H1 (cell line): ENCODE results near the gene SYK. TPM values are rescaled to one million over a fixed set of nuclear protein-coding genes. Genes with fewer than 3 reads are reported as not detected.

Experiments used
- CTCF ChIA-PET: fragments of 300-600 bp; sonication (Branson Sonifier 250); formaldehyde crosslinking; loops from one replicate; lab custom pipeline; 2021; ENCODE audit not compliant: partially characterized antibody; lab: Charles Lee
- POLR2A ChIA-PET: fragments of 300-600 bp; sonication (Branson Sonifier 250); formaldehyde crosslinking; loops from one replicate; lab custom pipeline; 2021; ENCODE audit warnings: inconsistent platforms; ENCODE audit not compliant: partially characterized antibody; lab: Charles Lee
- DNase-seq, 2 experiments: peaks; one replicate each; pipeline versions ENCODE4 v3.0.0 to v3.0.0-alpha.2; 2010 to 2022; ENCODE audit warnings: low spot score in 2 of 2, low read depth in 1 of 2, mixed read lengths in 1 of 2
- FAIRE-seq: peaks from 2 replicates; lab custom pipeline; 2011; peaks lifted over from hg19 to GRCh38; lab: Jason Lieb, UNC
- H2AFZ ChIP-seq: 2 replicates; pipeline ENCODE4 v1.8.1; 2012; ENCODE audit warnings: low read length, inconsistent platforms
- H2AK5ac ChIP-seq: 2 replicates; pipeline ENCODE4 v1.6.1; 2013; ENCODE audit warnings: low read depth, low read length
- H2BK120ac ChIP-seq: replicated peaks from 2 replicates; pipeline ENCODE3; 2013; ENCODE audit warnings: low read depth, low read length, inconsistent platforms
- H2BK12ac ChIP-seq: 2 replicates; pipeline ENCODE4 v1.6.1; 2013; ENCODE audit warnings: low read depth, low read length
- H2BK15ac ChIP-seq: 2 replicates; pipeline ENCODE4 v1.6.1; 2013; ENCODE audit warnings: low read length
- H2BK20ac ChIP-seq: 2 replicates; pipeline ENCODE4 v1.6.1; 2013; ENCODE audit warnings: low read length
- H2BK5ac ChIP-seq: 2 replicates; pipeline ENCODE4 v1.6.1; 2013; ENCODE audit warnings: low read depth, low read length
- H3K14ac ChIP-seq: 2 replicates; pipeline ENCODE4 v1.6.1; 2013; ENCODE audit warnings: inconsistent platforms; ENCODE audit not compliant: insufficient read length
- H3K18ac ChIP-seq: 2 replicates; pipeline ENCODE4 v1.6.1; 2013; ENCODE audit warnings: low read length; ENCODE audit errors: extremely low read depth
- H3K23ac ChIP-seq: 2 replicates; pipeline ENCODE4 v1.6.1; 2013; ENCODE audit warnings: inconsistent platforms; ENCODE audit not compliant: insufficient read length
- H3K23me2 ChIP-seq: 2 replicates; pipeline ENCODE4 v1.6.1; 2013; ENCODE audit warnings: low read depth, low read length
- H3K27ac ChIP-seq: 2 replicates; pipeline ENCODE4 v1.6.1; 2011; ENCODE audit warnings: low read depth, low read length, inconsistent platforms
- H3K27me3 ChIP-seq, 4 experiments: replicated peaks in 1 of 4; 1 replicate in 1 of 4; 2 replicates in 3 of 4; pipeline versions ENCODE4 v1.6.1 to v1.8.1; 2011 to 2013; ENCODE audit warnings: low read length in 3 of 4, mild to moderate bottlenecking in 3 of 4, inconsistent platforms in 2 of 4, mixed read lengths in 2 of 4, moderate library complexity in 1 of 4; ENCODE audit not compliant: control insufficient read depth in 3 of 4, insufficient read depth in 3 of 4; ENCODE audit errors: extremely low read depth in 1 of 4
- H3K36me3 ChIP-seq, 4 experiments: 2 replicates each; pipeline versions ENCODE4 v1.6.1 to v1.8.1; 2011 to 2013; ENCODE audit warnings: mild to moderate bottlenecking in 4 of 4, low read length in 3 of 4, moderate library complexity in 2 of 4, control low read depth in 1 of 4, inconsistent platforms in 1 of 4; ENCODE audit not compliant: insufficient read depth in 4 of 4, control insufficient read depth in 2 of 4
- H3K4ac ChIP-seq: replicated peaks from 2 replicates; pipeline ENCODE3; 2013; ENCODE audit warnings: low read length, low read depth, mixed read lengths, inconsistent platforms; ENCODE audit not compliant: insufficient read length
- H3K4me1 ChIP-seq, 4 experiments: replicated peaks in 1 of 4; 1 replicate in 1 of 4; 2 replicates in 3 of 4; pipeline versions ENCODE4 v1.6.1 to v1.8.1; 2011 to 2013; ENCODE audit warnings: low read length in 3 of 4, inconsistent platforms in 2 of 4, mixed read lengths in 1 of 4; ENCODE audit not compliant: insufficient read depth in 4 of 4, control insufficient read depth in 3 of 4
- H3K4me2 ChIP-seq, 2 experiments: 2 replicates each; pipeline versions ENCODE4 v1.6.1 to v1.8.1; 2011 to 2013; ENCODE audit warnings: low read depth in 2 of 2, low read length in 2 of 2, control low read depth in 1 of 2, inconsistent platforms in 1 of 2, mild to moderate bottlenecking in 1 of 2; ENCODE audit not compliant: insufficient read depth in 1 of 2
- H3K4me3 ChIP-seq, 4 experiments: fragments of 200-600, 300-600 bp in 1 of 4; sonication (generic), shearing (Covaris generic), sonication (Bioruptor Twin) in 1 of 4; 2 replicates each; pipeline versions ENCODE4 v1.5.1 to v1.8.1; 2011 to 2016; ENCODE audit warnings: low read length in 4 of 4, low read depth in 3 of 4, control low read depth in 2 of 4, inconsistent platforms in 2 of 4, mild to moderate bottlenecking in 2 of 4, mixed read lengths in 1 of 4, moderate library complexity in 1 of 4; ENCODE audit not compliant: insufficient read depth in 2 of 4; ENCODE audit errors: extremely low read depth in 1 of 4
- H3K56ac ChIP-seq: replicated peaks from 2 replicates; pipeline ENCODE3; 2013; ENCODE audit warnings: low read depth, mild to moderate bottlenecking, mixed read lengths, low read length, inconsistent platforms; ENCODE audit not compliant: insufficient read length
- H3K79me1 ChIP-seq: 2 replicates; pipeline ENCODE4 v1.6.1; 2013; ENCODE audit warnings: low read depth, low read length, control low read depth
- H3K79me2 ChIP-seq, 2 experiments: 2 replicates each; pipeline versions ENCODE4 v1.6.1 to v1.8.1; 2012 to 2013; ENCODE audit warnings: low read length in 2 of 2, mild to moderate bottlenecking in 2 of 2, inconsistent platforms in 1 of 2; ENCODE audit not compliant: insufficient read depth in 2 of 2, control insufficient read depth in 1 of 2
- H3K9ac ChIP-seq, 4 experiments: replicated peaks in 1 of 4; 1 replicate in 1 of 4; 2 replicates in 3 of 4; pipeline versions ENCODE4 v1.6.1 to v1.8.1; 2011 to 2013; ENCODE audit warnings: low read depth in 3 of 4, low read length in 3 of 4, control low read depth in 2 of 4, mild to moderate bottlenecking in 2 of 4, moderate library complexity in 2 of 4, inconsistent platforms in 1 of 4; ENCODE audit errors: extremely low read depth in 1 of 4
- H3K9me3 ChIP-seq, 2 experiments: 2 replicates each; pipeline versions ENCODE4 v1.6.1 to v1.8.1; 2012 to 2013; ENCODE audit warnings: mild to moderate bottlenecking in 2 of 2, moderate library complexity in 2 of 2, control low read depth in 1 of 2, inconsistent platforms in 1 of 2, low read depth in 1 of 2, low read length in 1 of 2, mixed read lengths in 1 of 2; ENCODE audit not compliant: insufficient read depth in 2 of 2
- H4K20me1 ChIP-seq, 2 experiments: replicated peaks in 1 of 2; 2 replicates each; pipeline versions ENCODE3 to v1.8.1; 2011 to 2013; ENCODE audit warnings: inconsistent platforms in 2 of 2, low read length in 2 of 2, mild to moderate bottlenecking in 1 of 2; ENCODE audit not compliant: insufficient read depth in 2 of 2, control insufficient read depth in 1 of 2
- H4K5ac ChIP-seq: 2 replicates; pipeline ENCODE4 v1.6.1; 2013; ENCODE audit warnings: low read length, low read depth, mixed read lengths, inconsistent platforms; ENCODE audit not compliant: insufficient read length
- H4K8ac ChIP-seq: 2 replicates; pipeline ENCODE4 v1.8.0; 2013; ENCODE audit warnings: mild to moderate bottlenecking, moderate library complexity, low read length, inconsistent platforms; ENCODE audit not compliant: insufficient read depth; ENCODE audit errors: extremely low read depth
- H4K91ac ChIP-seq: replicated peaks from 2 replicates; pipeline ENCODE3; 2013; ENCODE audit warnings: low read length, mixed read lengths, inconsistent platforms; ENCODE audit not compliant: insufficient read length
- BACH1 ChIP-seq: IDR thresholded peaks from 2 replicates; pipeline ENCODE4 v1.6.1; 2012; ENCODE audit warnings: low read length, improper control_type of control experiment
- CREB1 ChIP-seq: IDR thresholded peaks from 2 replicates; pipeline ENCODE4 v1.6.1; 2012; ENCODE audit warnings: inconsistent platforms
- HDAC2 ChIP-seq, 2 experiments: fragments of 300-600 bp in 1 of 2; sonication (generic) in 1 of 2; IDR thresholded peaks; 2 replicates each; pipeline ENCODE4 v1.6.1; 2011 to 2012; ENCODE audit warnings: low read depth in 2 of 2, low read length in 2 of 2, mild to moderate bottlenecking in 2 of 2, moderate library complexity in 2 of 2, borderline replicate concordance in 1 of 2, inconsistent platforms in 1 of 2
- KDM5A ChIP-seq: fragments of 200-600 bp; IDR thresholded peaks from 2 replicates; pipeline ENCODE4 v1.7.1; 2012; ENCODE audit warnings: mild to moderate bottlenecking, low read length, inconsistent platforms, mixed read lengths
- POU5F1 ChIP-seq: IDR thresholded peaks from 2 replicates; pipeline ENCODE4 v1.6.1; 2011; ENCODE audit warnings: low read depth, mild to moderate bottlenecking, low read length, moderate library complexity
- RAD21 ChIP-seq, 2 experiments: IDR thresholded peaks in 1 of 2; conservative IDR thresholded peaks in 1 of 2; 2 replicates each; pipeline ENCODE4 v1.6.1; 2011; ENCODE audit warnings: low read depth in 2 of 2, low read length in 2 of 2, improper control_type of control experiment in 1 of 2, inconsistent platforms in 1 of 2, mild to moderate bottlenecking in 1 of 2, moderate library complexity in 1 of 2
- RNF2 ChIP-seq: fragments of 200-900, 300-1000 bp; sonication (generic); IDR thresholded peaks from 2 replicates; pipeline ENCODE4 v1.7.1; 2016; ENCODE audit warnings: borderline replicate concordance, low read depth, mild to moderate bottlenecking, antibody characterized with exemption, low read length; ENCODE audit not compliant: poor library complexity, severe bottlenecking; ENCODE audit errors: missing control alignments
- SAP30 ChIP-seq: fragments of 300-600 bp; sonication (generic); IDR thresholded peaks from 2 replicates; pipeline ENCODE4 v1.7.1; 2012; ENCODE audit warnings: low read length, moderate library complexity, mild to moderate bottlenecking, inconsistent platforms; ENCODE audit not compliant: insufficient read depth, insufficient replicate concordance
- SIRT6 ChIP-seq: IDR thresholded peaks from one replicate; pipeline ENCODE4 v1.7.1; 2012; ENCODE audit warnings: low read length, inconsistent platforms
- SP1 ChIP-seq: IDR thresholded peaks from 2 replicates; pipeline ENCODE4 v1.6.1; 2011; ENCODE audit warnings: low read depth, low read length
- SRF ChIP-seq: IDR thresholded peaks from 2 replicates; pipeline ENCODE4 v1.6.1; 2011; ENCODE audit warnings: mild to moderate bottlenecking, low read depth, low read length, moderate library complexity
- TAF7 ChIP-seq: optimal IDR thresholded peaks from 2 replicates; pipeline ENCODE3; 2011; ENCODE audit warnings: low read depth, mild to moderate bottlenecking, inconsistent platforms, low read length, moderate library complexity, borderline replicate concordance
- TBP ChIP-seq: IDR thresholded peaks from 2 replicates; pipeline ENCODE4 v1.6.1; 2011; ENCODE audit warnings: low read depth, low read length, improper control_type of control experiment
- WGBS, 2 experiments: shearing (Covaris generic) in 1 of 2; methylation state at CpG; one replicate each; pipeline versions ENCODE4 v1.1.6 to v1.1.7; 2013 to 2015; ENCODE audit warnings: low lambda C conversion rate in 2 of 2, mixed read lengths in 2 of 2, inconsistent platforms in 1 of 2, low coverage in 1 of 2, missing lambda C conversion rate in 1 of 2; ENCODE audit not compliant: insufficient replicate concordance in 2 of 2, insufficient coverage in 1 of 2, insufficient read length in 1 of 2; ENCODE audit errors: extremely low coverage in 1 of 2, missing lambda C conversion rate in 1 of 2; 5-methylcytosine and 5-hydroxymethylcytosine counted together
- polyA plus RNA-seq, 7 experiments: library from polyadenylated mRNA; depleted of rRNA in 3 of 7; stranded (reverse) in 5 of 7; unstranded in 2 of 7; fragments of >200 nt in 5 of 7; fragments of 200-250 nt in 2 of 7; gene quantifications; 1 replicate in 5 of 7; 2 replicates in 1 of 7; 4 replicates in 1 of 7; pipeline versions ENCODE4 v1.2.1 to v1.2.3, GENCODE V29; 2011 to 2013; ENCODE audit warnings: missing spikeins in 2 of 7, mixed read lengths in 2 of 7
- total RNA-seq: library from RNA; stranded (reverse); fragmentation: NEBNext Ultra II Directional; extraction: Animal tissue kit (Norgen Biotek cat#: 25700); gene quantifications from 2 replicates; pipeline ENCODE4 v1.2.1, GENCODE V29; 2021

Gene SYK
- total and polyA plus RNA-seq, 2 of the 8 experiments (the other 6 are each of a cell fraction or from before 2014, with no cell fraction given): 1.5 to 4.4 TPM

- Histone ChIP-seq H2BK20ac (0 out of 2 replicates have a peak overlapping the region, but pooled peaks have one; percentile 1), H4K20me1 (no peaks in the 10 kb centered on the region), H3K14ac (no peak overlapping the region), H3K79me2 (no peaks in the 10 kb centered on the region), H3K18ac (0 out of 2 replicates have a peak overlapping the region, but pooled peaks have one; percentile 26), H3K23me2 (no peaks in the 10 kb centered on the region), H3K4me3 (no peak overlapping the region), H3K4me1 (peaks cover 4 to 16% (median 13%) of the 10 kb centered on the region in 4 experiments), H3K9ac (no peak overlapping the region), H4K8ac (no peak overlapping the region), H2AFZ (no peak overlapping the region), H3K27me3 (no peaks in the 10 kb centered on the region), H2BK5ac (no peak overlapping the region), H4K5ac (no peak overlapping the region), H2BK12ac (no peak overlapping the region), H3K9me3 (no peaks in the 10 kb centered on the region), H4K91ac (no peak overlapping the region), H3K79me1 (no peaks in the 10 kb centered on the region), H3K56ac (no peak overlapping the region), H3K27ac (no peak overlapping the region), H2BK120ac (no peak overlapping the region), H3K36me3 (no peaks in the 10 kb centered on the region), H3K23ac (no peak overlapping the region), H2BK15ac (no peak overlapping the region), H3K4me2 (no peak overlapping the region), H3K4ac (peak overlapping the region; percentile 4), H2AK5ac (no peak overlapping the region)
- FAIRE-seq (no peak), DNase-seq (peak in 1 of 2 experiments; percentile 17)
- ChIA-PET CTCF (interaction anchor here (0.8 to 1.9 kb wide), 3 partner anchors 10 to 133 kb away, joined by 3 to 4 read pairs (median 3); no protein-coding TSS in a partner anchor), POLR2A (interaction anchor here (0.6 kb wide), 1 partner anchor 9 kb away, joined by 3 read pairs; no protein-coding TSS in a partner anchor)
- WGBS, 2 experiments: 98% methylated on average over 8 of the region's 8 CpGs; no CpG with 5 or more reads in 1 of the 2 experiments
- TF ChIP-seq KDM5A (no peak), SP1 (no peak), RAD21 (IDR thresholded peaks at IDR 0.05 in 1 of 2, conservative IDR thresholded peaks at IDR 0.05 in 1 of 2; ENCODE audit: low read depth in 2 of 2, low read length in 2 of 2) (no peak), BACH1 (no peak), TAF7 (no peak), SIRT6 (no peak), SRF (no peak), TBP (no peak), RNF2 (no peak), HDAC2 (IDR thresholded peaks at IDR 0.05; ENCODE audit: borderline replicate concordance in 1 of 2, low read depth in 2 of 2, low read length in 2 of 2) (no peak), CREB1 (no peak), POU5F1 (no peak), SAP30 (no peak)
Observed at GRCh38 chr9:90888941-90889340, 87.3 kb downstream of the SYK start.
